Uterus (tissue), 2 donors: ENCODE data around the gene LRRC2.
A peak's percentile ranks its signal among the peaks of the same experiment; 100 is the strongest.

ENCODE experiments used
- CTCF ChIP-seq, 4 experiments: fragments of 200-600 bp in 2 of 4; fragments of 450-650 bp in 2 of 4; sonication (generic) in 2 of 4; IDR thresholded peaks; one replicate each; pipeline ENCODE4 v1.5.1; 2016 to 2019; ENCODE audit warnings: antibody characterized with exemption in 4 of 4, mild to moderate bottlenecking in 2 of 4, moderate library complexity in 1 of 4
- POLR2A ChIP-seq, 2 donors: fragments of 450-650 bp; IDR thresholded peaks; one replicate each; pipeline ENCODE4 v1.6.1; 2016; ENCODE audit warnings: antibody characterized with exemption in 2 of 2, mild to moderate bottlenecking in 1 of 2, moderate library complexity in 1 of 2

- TF ChIP-seq CTCF (IDR thresholded peaks at IDR 0.05) = no peak
- peak in 1 of 2 donors; percentile 48 for TF ChIP-seq POLR2A (IDR thresholded peaks at IDR 0.05)
These were observed at the start of gene LRRC2 for GRCh38 chr3:46566040-46566641.
